Neuron (in vitro differentiated cells): ENCODE measurements around the gene GNB1L.

Experiments used
- H2AFZ ChIP-seq: one replicate; pipeline ENCODE4 v1.6.1; 2013; ENCODE audit warnings: low read depth, mild to moderate bottlenecking, inconsistent platforms, low read length, moderate library complexity
- H3K27me3 ChIP-seq: one replicate; pipeline ENCODE4 v1.6.1; 2013; ENCODE audit warnings: low read length; ENCODE audit not compliant: insufficient read depth
- H3K36me3 ChIP-seq: one replicate; pipeline ENCODE4 v1.6.1; 2013; ENCODE audit warnings: low read length; ENCODE audit not compliant: insufficient read depth
- H3K4me1 ChIP-seq: one replicate; pipeline ENCODE4 v1.6.1; 2013; ENCODE audit warnings: low read length; ENCODE audit not compliant: insufficient read depth
- H3K4me3 ChIP-seq: 2 replicates; pipeline ENCODE4 v1.5.1; 2013; ENCODE audit warnings: mild to moderate bottlenecking, low read length, moderate library complexity
- H3K9me3 ChIP-seq: one replicate; pipeline ENCODE4 v1.6.1; 2013; ENCODE audit warnings: low read length

GNB1L gene

GRCh38 chr22:19821523-19822300 is 33.0 kb downstream of the GNB1L start:
- H3K36me3 ChIP-seq = no peaks in the 10 kb centered on the region
- no peak overlapping the region for H3K4me3 ChIP-seq
- H2AFZ ChIP-seq = no peak overlapping the region
- H3K27me3 ChIP-seq = no peaks in the 10 kb centered on the region
- peaks cover 3% of the 10 kb centered on the region for H3K9me3 ChIP-seq
- no peaks in the 10 kb centered on the region for H3K4me1 ChIP-seq

GRCh38 chr22:19820880-19821522 is 33.7 kb downstream of the GNB1L start:
- Histone ChIP-seq H2AFZ (no peak overlapping the region), H3K27me3 (no peaks in the 10 kb centered on the region), H3K36me3 (no peaks in the 10 kb centered on the region), H3K9me3 (peaks cover 2% of the 10 kb centered on the region), H3K4me1 (no peaks in the 10 kb centered on the region), H3K4me3 (no peak overlapping the region)

DNA sequence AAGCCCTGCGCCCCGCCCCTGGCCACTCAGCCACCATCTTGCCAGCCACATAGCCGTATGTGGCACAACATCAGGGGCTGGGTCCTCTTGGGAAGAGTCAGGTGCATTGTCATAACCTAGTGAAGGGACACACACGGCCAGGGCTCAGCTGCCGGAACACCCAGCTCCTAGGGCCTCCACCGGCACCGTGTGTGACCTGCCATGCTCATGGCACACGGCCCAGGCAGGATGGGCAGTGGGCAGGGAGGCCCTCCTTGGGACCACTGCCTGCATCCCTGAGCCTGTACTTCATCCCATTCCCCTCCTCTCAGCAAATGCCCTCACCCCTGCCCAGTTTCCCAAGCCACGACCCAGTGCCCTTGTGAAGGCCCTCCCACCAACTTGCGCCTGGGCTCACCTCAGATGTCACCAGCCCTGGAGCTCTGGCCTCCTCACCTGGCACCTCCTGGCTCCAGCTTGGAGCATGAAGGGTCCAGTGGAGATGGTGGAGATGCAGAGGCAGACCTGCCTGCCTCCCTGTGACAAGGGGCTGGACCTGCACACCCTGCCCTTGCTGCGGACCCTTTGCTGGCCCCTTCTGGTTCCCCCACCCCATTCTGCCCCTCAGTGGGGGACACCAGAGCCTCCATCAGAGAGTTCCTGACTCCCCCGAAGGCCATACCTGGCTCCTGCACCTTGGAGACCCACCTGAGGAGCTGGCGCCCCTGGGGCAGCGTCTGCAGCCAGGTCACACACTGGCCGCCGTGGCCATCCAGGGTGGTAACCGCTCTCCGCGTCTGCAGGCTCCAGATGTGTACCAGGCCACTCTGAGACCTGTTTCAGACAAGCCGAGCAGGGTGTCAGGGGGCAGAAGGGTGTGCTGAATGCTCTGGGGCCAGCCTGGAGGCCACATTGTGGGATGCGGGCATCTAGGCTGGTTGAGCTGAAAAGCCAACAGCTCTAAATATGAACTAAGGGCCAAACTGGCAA is 34.5 kb downstream of the GNB1L start:
- no peaks in the 10 kb centered on the region for H3K4me1 ChIP-seq
- no peak overlapping the region for H2AFZ ChIP-seq
- no peaks in the 10 kb centered on the region for H3K9me3 ChIP-seq
- H3K36me3 ChIP-seq = no peaks in the 10 kb centered on the region
- H3K4me3 ChIP-seq = no peak overlapping the region
- H3K27me3 ChIP-seq = no peaks in the 10 kb centered on the region

DNA sequence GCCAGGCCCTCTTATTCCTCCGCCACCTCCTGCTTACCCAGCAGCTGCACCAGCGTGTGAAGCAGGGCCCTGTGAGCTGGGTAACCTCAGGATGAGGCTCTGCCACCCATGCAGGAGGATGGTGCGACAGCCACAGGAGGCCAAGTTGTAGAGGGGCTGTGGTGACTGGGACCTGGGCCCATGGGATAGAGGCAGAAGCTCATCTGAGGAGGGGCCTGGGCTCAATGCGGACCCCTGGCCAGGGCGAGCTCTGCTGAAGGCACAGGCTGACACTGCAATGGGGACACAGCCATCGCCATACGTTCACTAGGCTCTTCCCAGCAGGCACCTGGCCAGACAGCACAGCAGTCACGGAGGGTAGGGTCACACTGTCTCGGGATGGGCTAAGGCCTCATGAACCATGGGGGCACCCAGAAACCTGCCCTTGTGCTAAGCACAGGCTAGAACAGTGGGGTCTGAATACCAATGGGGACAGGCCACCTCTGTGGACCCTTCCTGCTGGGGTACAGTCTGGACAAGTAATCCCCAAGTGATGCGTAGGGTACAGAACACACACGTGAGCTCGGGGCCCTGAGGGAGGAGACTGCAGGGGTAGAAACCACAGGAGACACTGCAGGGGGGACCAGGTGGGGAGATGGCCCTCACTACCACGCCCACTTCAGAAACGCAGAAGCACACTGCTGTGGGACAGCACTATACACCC is 35.3 kb downstream of the GNB1L start:
- no peak overlapping the region for H3K4me3 ChIP-seq
- H3K4me1 ChIP-seq = no peaks in the 10 kb centered on the region

GRCh38 chr22:19818324-19819207 is 36.1 kb downstream of the GNB1L start:
- Histone ChIP-seq H3K36me3 (no peaks in the 10 kb centered on the region), H3K27me3 (no peaks in the 10 kb centered on the region), H3K4me3 (no peak overlapping the region), H2AFZ (no peak overlapping the region), H3K9me3 (no peaks in the 10 kb centered on the region), H3K4me1 (no peaks in the 10 kb centered on the region)

More for the DNA sequence above, 35.3 kb downstream of the GNB1L start:
- Histone ChIP-seq H3K27me3 (no peaks in the 10 kb centered on the region), H2AFZ (no peak overlapping the region), H3K36me3 (no peaks in the 10 kb centered on the region), H3K9me3 (no peaks in the 10 kb centered on the region)

DNA sequence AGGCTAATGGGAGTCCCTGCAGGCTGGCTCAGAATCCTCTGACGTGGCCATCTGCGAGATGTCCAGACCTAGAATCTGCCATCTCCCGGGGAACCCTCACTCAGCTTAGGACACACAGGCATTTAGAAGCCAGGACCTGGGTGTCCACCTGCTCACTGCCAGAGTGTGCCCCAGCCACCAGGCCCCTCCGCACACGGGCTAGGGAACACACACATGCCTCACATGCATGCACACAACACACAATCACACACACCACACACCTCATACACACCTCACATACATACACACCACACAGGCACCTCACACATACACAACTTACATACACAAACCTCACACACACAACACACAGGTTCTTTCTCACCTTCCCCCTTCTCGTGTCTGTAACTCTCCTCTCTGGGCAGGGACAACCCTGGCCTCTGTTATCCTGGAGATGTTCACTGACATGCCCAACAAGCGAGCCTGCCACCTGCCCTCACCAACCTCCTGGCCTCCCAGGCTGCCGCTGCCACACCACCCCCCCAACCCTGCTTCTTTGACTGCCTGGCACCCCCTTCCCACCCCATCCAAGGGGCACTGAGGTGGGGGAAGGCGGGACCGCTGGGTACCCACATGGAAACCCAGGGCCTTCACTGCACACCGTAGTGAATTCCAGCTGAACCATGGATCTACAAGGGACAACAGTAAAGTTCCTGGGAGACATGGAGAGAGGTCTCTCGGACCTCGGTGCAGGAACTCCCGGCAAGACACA is 38.1 kb downstream of the GNB1L start:
- no peaks in the 10 kb centered on the region for H3K4me1 ChIP-seq
- no peak overlapping the region for H2AFZ ChIP-seq
- no peaks in the 10 kb centered on the region for H3K36me3 ChIP-seq
- H3K9me3 ChIP-seq = no peaks in the 10 kb centered on the region
- no peaks in the 10 kb centered on the region for H3K27me3 ChIP-seq
- H3K4me3 ChIP-seq = no peak overlapping the region

DNA sequence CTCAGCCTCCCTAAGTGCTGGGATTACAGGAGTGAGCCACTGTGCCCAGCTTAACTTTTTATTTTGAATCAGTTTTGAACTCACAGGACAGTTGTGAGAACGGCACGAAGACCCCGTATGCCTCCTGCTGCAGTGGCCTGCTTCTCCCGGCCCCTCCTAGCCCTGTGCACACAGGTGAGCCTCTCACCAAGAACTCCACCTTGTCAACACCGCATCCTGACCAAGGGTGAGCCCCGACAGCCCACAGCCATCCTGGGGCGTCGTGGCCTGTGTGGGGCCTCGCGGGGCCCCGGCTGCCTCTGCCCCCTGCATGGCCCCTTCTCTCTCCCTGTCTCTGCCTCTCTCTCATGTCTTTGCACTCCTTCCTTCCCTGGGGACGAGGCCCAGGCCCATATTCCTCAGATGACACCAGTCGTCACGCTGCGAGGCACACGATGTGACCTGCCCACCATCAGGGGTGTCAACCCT is 38.8 kb downstream of the GNB1L start:
- no peak overlapping the region for H2AFZ ChIP-seq
- H3K27me3 ChIP-seq = no peaks in the 10 kb centered on the region
- H3K9me3 ChIP-seq = no peaks in the 10 kb centered on the region
- no peaks in the 10 kb centered on the region for H3K4me1 ChIP-seq
- H3K36me3 ChIP-seq = no peaks in the 10 kb centered on the region
- no peak overlapping the region for H3K4me3 ChIP-seq

GRCh38 chr22:19815093-19815822 is 39.4 kb downstream of the GNB1L start:
- no peaks in the 10 kb centered on the region for H3K4me1 ChIP-seq
- no peaks in the 10 kb centered on the region for H3K27me3 ChIP-seq
- no peaks in the 10 kb centered on the region for H3K36me3 ChIP-seq
- no peaks in the 10 kb centered on the region for H3K9me3 ChIP-seq
- no peak overlapping the region for H2AFZ ChIP-seq
- H3K4me3 ChIP-seq = no peak overlapping the region

DNA sequence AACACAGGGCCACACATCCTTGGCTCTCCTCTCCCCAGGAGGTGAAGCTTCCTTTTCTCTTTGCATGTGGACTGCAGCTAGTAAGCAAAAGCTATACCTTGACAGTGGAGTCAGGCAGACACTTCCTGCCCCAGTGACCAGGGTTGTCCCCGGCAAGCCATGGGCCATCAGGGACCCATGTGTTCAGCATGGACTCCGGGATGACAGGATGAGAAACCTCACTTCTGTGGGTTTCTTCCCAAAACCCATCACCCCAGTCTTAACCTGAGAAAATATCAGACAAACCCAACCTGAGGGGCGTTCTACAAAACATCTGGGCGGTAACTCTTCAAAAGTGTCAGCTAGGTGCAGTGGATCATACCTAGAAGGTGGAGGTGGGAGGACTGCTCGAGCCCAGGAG is 40.2 kb downstream of the GNB1L start:
- no peaks in the 10 kb centered on the region for H3K27me3 ChIP-seq
- H3K9me3 ChIP-seq = no peaks in the 10 kb centered on the region
- H3K4me1 ChIP-seq = no peaks in the 10 kb centered on the region
- no peaks in the 10 kb centered on the region for H3K36me3 ChIP-seq
- H3K4me3 ChIP-seq = no peak overlapping the region
- H2AFZ ChIP-seq = no peak overlapping the region

DNA sequence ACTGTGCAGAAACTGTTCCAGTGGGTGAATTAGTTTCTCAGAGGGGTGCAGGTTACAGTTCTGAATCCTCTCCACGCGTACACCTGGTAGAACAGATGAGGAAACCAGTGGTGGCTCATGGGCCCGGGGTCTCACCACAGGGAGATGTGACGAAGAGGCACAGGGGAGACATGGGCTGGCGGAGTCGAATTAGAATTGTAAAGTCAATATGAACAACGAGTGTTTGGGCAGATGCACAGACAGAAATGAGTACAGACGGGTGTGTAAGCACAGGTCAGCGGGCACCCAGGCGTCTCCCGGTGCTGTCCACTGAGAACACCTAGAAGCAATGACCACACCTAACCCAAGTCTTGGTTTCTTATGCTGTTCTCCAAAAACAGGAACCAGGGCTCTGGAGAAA is 41.8 kb downstream of the GNB1L start:
- Histone ChIP-seq H3K4me1 (no peaks in the 10 kb centered on the region), H3K4me3 (no peak overlapping the region), H2AFZ (no peak overlapping the region), H3K36me3 (no peaks in the 10 kb centered on the region), H3K9me3 (no peaks in the 10 kb centered on the region), H3K27me3 (no peaks in the 10 kb centered on the region)
